HEK293 (cell line): ENCODE measurements around the gene DEAF1.
A peak's percentile ranks its signal among the peaks of the same experiment; 100 is the strongest.

Source experiments
- CTCF ChIA-PET: fragments of 350-600 bp; formaldehyde crosslinking; extraction: SDS; loops from one replicate; lab custom pipeline; 2021; ENCODE audit warnings: antibody characterized with exemption; lab: Yijun Ruan, JAX
- POLR2A ChIA-PET: fragments of 300-600 bp; formaldehyde crosslinking; extraction: SDS; loops from one replicate; lab custom pipeline; 2020; ENCODE audit warnings: antibody characterized with exemption, inconsistent platforms; lab: Yijun Ruan, JAX
- H3K27ac ChIP-seq: fragments of 200-500 bp; sonication (Bioruptor generic); 2 replicates; pipeline ENCODE4 v1.5.1; 2014; ENCODE audit warnings: low read depth, low read length, control low read depth, inconsistent platforms; ENCODE audit errors: extremely low read depth
- H3K36me3 ChIP-seq, 2 experiments: fragments of 200-500 bp in 1 of 2; sonication (Bioruptor generic) in 1 of 2; 1 replicate in 1 of 2; 2 replicates in 1 of 2; pipeline ENCODE4 v1.5.1; 2014 to 2017; ENCODE audit warnings: inconsistent platforms in 2 of 2, low read length in 2 of 2; ENCODE audit not compliant: control insufficient read depth in 2 of 2, insufficient read depth in 1 of 2
- H3K4me1 ChIP-seq: fragments of 200-500 bp; sonication (Bioruptor generic); 2 replicates; pipeline ENCODE4 v1.5.1; 2014; ENCODE audit warnings: mild to moderate bottlenecking, low read length, inconsistent platforms; ENCODE audit not compliant: control insufficient read depth, insufficient read depth
- H3K4me3 ChIP-seq: 2 replicates; pipeline ENCODE4 v1.5.1; 2011; ENCODE audit warnings: low read depth, mild to moderate bottlenecking, control low read depth, low read length, moderate library complexity
- H3K9me3 ChIP-seq: fragments of 200-500 bp; sonication (Bioruptor generic); 2 replicates; pipeline ENCODE4 v1.5.1; 2014; ENCODE audit warnings: low read depth, low read length, inconsistent platforms; ENCODE audit not compliant: control insufficient read depth, insufficient read depth
- EGR2 ChIP-seq: fragments of 450-650 bp; formaldehyde crosslinking; IDR thresholded peaks from 2 replicates; pipeline ENCODE4 v1.5.1; 2016; ENCODE audit warnings: low read depth, missing biosample characterization, missing genetic modification characterization
- ELK4 ChIP-seq: IDR thresholded peaks from 2 replicates; pipeline ENCODE4 v1.6.1; 2011; ENCODE audit warnings: mild to moderate bottlenecking, low read depth, low read length, borderline replicate concordance
- INSM2 ChIP-seq: fragments of 450-650 bp; formaldehyde crosslinking; IDR thresholded peaks from 2 replicates; pipeline ENCODE4 v1.5.1; 2016; ENCODE audit warnings: missing biosample characterization, missing genetic modification characterization
- ZFHX2 ChIP-seq: fragments of 450-650 bp; formaldehyde crosslinking; conservative IDR thresholded peaks from 2 replicates; pipeline ENCODE4 v1.5.1; 2016; ENCODE audit warnings: missing biosample characterization, missing genetic modification characterization
- ZNF146 ChIP-seq: fragments of 450-650 bp; formaldehyde crosslinking; IDR thresholded peaks from 2 replicates; pipeline ENCODE4 v1.5.1; 2016; ENCODE audit warnings: missing biosample characterization, missing genetic modification characterization
- ZNF16 ChIP-seq: fragments of 450-650 bp; formaldehyde crosslinking; IDR thresholded peaks from 2 replicates; pipeline ENCODE4 v1.5.1; 2016; ENCODE audit warnings: low read depth, missing biosample characterization, missing genetic modification characterization
- ZNF18 ChIP-seq: fragments of 450-650 bp; formaldehyde crosslinking; IDR thresholded peaks from 2 replicates; pipeline ENCODE4 v1.5.1; 2016; ENCODE audit warnings: missing biosample characterization, missing genetic modification characterization
- ZNF2 ChIP-seq: fragments of 450-650 bp; formaldehyde crosslinking; IDR thresholded peaks from 2 replicates; pipeline ENCODE4 v1.5.1; 2016; ENCODE audit warnings: missing biosample characterization, missing genetic modification characterization
- ZNF214 ChIP-seq: fragments of 450-650 bp; formaldehyde crosslinking; IDR thresholded peaks from 2 replicates; pipeline ENCODE4 v1.5.1; 2017; ENCODE audit warnings: missing biosample characterization, mild to moderate bottlenecking, missing genetic modification characterization, borderline replicate concordance
- ZNF398 ChIP-seq: fragments of 450-650 bp; formaldehyde crosslinking; IDR thresholded peaks from 2 replicates; pipeline ENCODE4 v1.5.1; 2017; ENCODE audit warnings: missing biosample characterization, missing genetic modification characterization
- ZNF404 ChIP-seq: fragments of 450-650 bp; formaldehyde crosslinking; IDR thresholded peaks from 2 replicates; pipeline ENCODE4 v1.5.1; 2017; ENCODE audit warnings: missing biosample characterization, missing genetic modification characterization
- ZNF48 ChIP-seq: fragments of 450-650 bp; formaldehyde crosslinking; IDR thresholded peaks from 2 replicates; pipeline ENCODE4 v1.5.1; 2016; ENCODE audit warnings: missing biosample characterization, missing genetic modification characterization
- ZNF518A ChIP-seq: fragments of 450-650 bp; formaldehyde crosslinking; conservative IDR thresholded peaks from 2 replicates; pipeline ENCODE4 v1.5.1; 2016; ENCODE audit warnings: low read depth, missing biosample characterization, missing genetic modification characterization
- ZNF530 ChIP-seq: fragments of 450-650 bp; formaldehyde crosslinking; IDR thresholded peaks from 2 replicates; pipeline ENCODE4 v1.5.1; 2016; ENCODE audit warnings: low read depth, missing biosample characterization, missing genetic modification characterization
- ZNF580 ChIP-seq: fragments of 450-650 bp; formaldehyde crosslinking; IDR thresholded peaks from 2 replicates; pipeline ENCODE4 v1.5.1; 2016; ENCODE audit warnings: missing biosample characterization, missing genetic modification characterization
- ZNF621 ChIP-seq: fragments of 450-650 bp; formaldehyde crosslinking; IDR thresholded peaks from 2 replicates; pipeline ENCODE4 v1.5.1; 2017; ENCODE audit warnings: missing biosample characterization, missing genetic modification characterization
- ZNF645 ChIP-seq: fragments of 450-650 bp; formaldehyde crosslinking; IDR thresholded peaks from 2 replicates; pipeline ENCODE4; 2016; ENCODE audit warnings: missing biosample characterization, missing genetic modification characterization
- ZNF664 ChIP-seq: fragments of 450-650 bp; formaldehyde crosslinking; IDR thresholded peaks from 2 replicates; pipeline ENCODE4 v1.5.1; 2016; ENCODE audit warnings: missing biosample characterization, missing genetic modification characterization
- ZNF707 ChIP-seq: fragments of 450-650 bp; formaldehyde crosslinking; IDR thresholded peaks from 2 replicates; pipeline ENCODE4 v1.5.1; 2016; ENCODE audit warnings: missing biosample characterization, missing genetic modification characterization
- ZSCAN16 ChIP-seq: fragments of 450-650 bp; formaldehyde crosslinking; IDR thresholded peaks from 2 replicates; pipeline ENCODE4 v1.5.1; 2016; ENCODE audit warnings: missing biosample characterization, missing genetic modification characterization
- ZSCAN4 ChIP-seq: fragments of 450-650 bp; formaldehyde crosslinking; IDR thresholded peaks from 2 replicates; pipeline ENCODE4 v1.5.1; 2017; ENCODE audit warnings: missing biosample characterization, missing genetic modification characterization

The DEAF1 gene

GRCh38 chr11:693887-694562 is 997 bp downstream of the DEAF1 start (continued):
- TF ChIP-seq ELK4 (no peak), ZNF530 (no peak)

GRCh38 chr11:693415-693831 is 1.6 kb downstream of the DEAF1 start:
- CTCF ChIA-PET, result interaction anchor here (0.9 to 1.4 kb wide), 2 partner anchors 13 to 34 kb away, joined by 4 to 5 read pairs; no protein-coding TSS in a partner anchor
- Histone ChIP-seq H3K9me3 (no peaks in the 10 kb centered on the region), H3K4me3 (peak overlapping the region; percentile 89), H3K27ac (peak overlapping the region; percentile 36; the same call in 1 of the 2 replicates), H3K36me3 (peaks cover 0 to 41% of the 10 kb centered on the region in 2 experiments; a peak in 2 of 3 replicates), H3K4me1 (no peaks in the 10 kb centered on the region)
- POLR2A ChIA-PET, result interaction anchor here (0.6 kb wide), 2 partner anchors 55 to 61 kb away, joined by 3 to 6 read pairs; no protein-coding TSS in a partner anchor
- TF ChIP-seq ZNF146 (tag by site-specific recombination), result no peak
- no peak for TF ChIP-seq ZNF2 (tag by site-specific recombination)
- no peak for TF ChIP-seq ZNF664
- no peak for TF ChIP-seq ZNF398
- no peak for TF ChIP-seq ZNF580 (tag by site-specific recombination)
- no peak for TF ChIP-seq ZSCAN16
- TF ChIP-seq ZNF404 (tag by site-specific recombination), result no peak
- TF ChIP-seq INSM2, result no peak
- no peak for TF ChIP-seq ZSCAN4 (tag by site-specific recombination)
- TF ChIP-seq ZNF214 (tag by site-specific recombination), result no peak
- TF ChIP-seq EGR2 (tag by site-specific recombination), result peak; percentile 38; the same call in 1 of the 2 replicates
- TF ChIP-seq ZFHX2 (tag by site-specific recombination), result peak; percentile 69
- no peak for TF ChIP-seq ZNF48 (tag by site-specific recombination)
- no peak for TF ChIP-seq ZNF621 (tag by site-specific recombination)
- no peak for TF ChIP-seq ZNF645 (tag by site-specific recombination)
- no peak for TF ChIP-seq ZNF707
- no peak for TF ChIP-seq ZNF18
- TF ChIP-seq ZNF16 (tag by site-specific recombination), result no peak
- no peak for TF ChIP-seq ZNF518A (tag by site-specific recombination)
